Endothelial cell of umbilical vein (primary cell): ENCODE data around the gene PTPRF. TPM values are rescaled to one million over a fixed set of nuclear protein-coding genes. Genes with fewer than 3 reads are reported as not detected.

Source experiments
- BruUV-seq: library from RNA; stranded (reverse); fragments of 400-500 nt; replicated peaks from 2 replicates; lab custom pipeline; 2021; lab: Mats Ljungman, UMichigan
- CTCF ChIA-PET: fragments of 300-600, 350-600 bp; sonication (Branson Sonifier 250); formaldehyde crosslinking; loops from one replicate; lab custom pipeline; 2021; ENCODE audit warnings: antibody characterized with exemption, inconsistent platforms; lab: Charles Lee
- POLR2A ChIA-PET: fragments of 300-600, 350-600 bp; sonication (Branson Sonifier 250); formaldehyde crosslinking; loops from one replicate; lab custom pipeline; 2021; ENCODE audit warnings: antibody characterized with exemption, inconsistent platforms; lab: Charles Lee
- DNase-seq: peaks from one replicate; pipeline ENCODE4 v3.0.0-alpha.2; 2011; ENCODE audit warnings: low read depth, low spot score
- FAIRE-seq: peaks from 2 replicates; lab custom pipeline; 2011; peaks lifted over from hg19 to GRCh38; lab: Jason Lieb, UNC
- H2AFZ ChIP-seq: 2 replicates; pipeline ENCODE4 v1.6.0; 2012; ENCODE audit warnings: low read depth, low read length, control low read depth, inconsistent platforms
- H3K27ac ChIP-seq: 2 replicates; pipeline ENCODE4 v1.5.1; 2011; ENCODE audit warnings: low read depth, mild to moderate bottlenecking, control low read depth, low read length, moderate library complexity; ENCODE audit not compliant: insufficient read depth
- H3K27me3 ChIP-seq, 2 experiments: 2 replicates each; pipeline versions ENCODE4 v1.6.0 to v1.6.1; 2011; ENCODE audit warnings: low read length in 2 of 2, mixed read lengths in 1 of 2; ENCODE audit not compliant: control insufficient read depth in 2 of 2, insufficient read depth in 2 of 2
- H3K36me3 ChIP-seq, 2 experiments: 2 replicates in 1 of 2; 3 replicates in 1 of 2; pipeline ENCODE4 v1.5.1; 2011; ENCODE audit warnings: low read length in 2 of 2, mild to moderate bottlenecking in 1 of 2, moderate library complexity in 1 of 2; ENCODE audit not compliant: control insufficient read depth in 2 of 2, insufficient read depth in 2 of 2; ENCODE audit errors: extremely low read depth in 1 of 2
- H3K4me1 ChIP-seq: 3 replicates; pipeline ENCODE4 v1.5.1; 2011; ENCODE audit warnings: mild to moderate bottlenecking, low read length; ENCODE audit not compliant: control insufficient read depth, insufficient read depth; ENCODE audit errors: extremely low read depth
- H3K4me2 ChIP-seq: 2 replicates; pipeline ENCODE4 v1.6.1; 2011; ENCODE audit warnings: low read length, control low read depth, mixed read lengths; ENCODE audit not compliant: insufficient read depth
- H3K4me3 ChIP-seq, 3 experiments: fragments of 200-600 bp in 1 of 3; sonication (generic), shearing (Covaris generic) in 1 of 3; replicated peaks in 1 of 3; 2 replicates each; pipeline ENCODE4 v1.5.1; 2011 to 2016; ENCODE audit warnings: control low read depth in 3 of 3, low read length in 3 of 3, mild to moderate bottlenecking in 2 of 3, inconsistent platforms in 1 of 3, low read depth in 1 of 3, moderate library complexity in 1 of 3; ENCODE audit not compliant: insufficient read depth in 1 of 3
- H3K79me2 ChIP-seq: 2 replicates; pipeline ENCODE4 v1.6.0; 2012; ENCODE audit warnings: low read length, inconsistent platforms; ENCODE audit not compliant: control insufficient read depth, insufficient read depth
- H3K9ac ChIP-seq: replicated peaks from 2 replicates; pipeline ENCODE3; 2011; ENCODE audit warnings: low read length, control low read depth; ENCODE audit not compliant: insufficient read depth; ENCODE audit errors: extremely low read depth
- H3K9me1 ChIP-seq: replicated peaks from 3 replicates; pipeline ENCODE4 v1.6.0; 2011; ENCODE audit warnings: mild to moderate bottlenecking, low read length; ENCODE audit not compliant: control insufficient read depth, insufficient read depth; ENCODE audit errors: extremely low read depth
- H3K9me3 ChIP-seq: replicated peaks from 2 replicates; pipeline ENCODE4 v1.5.1; 2012; ENCODE audit warnings: low read length, inconsistent platforms; ENCODE audit not compliant: control insufficient read depth, insufficient read depth
- H4K20me1 ChIP-seq: replicated peaks from 2 replicates; pipeline ENCODE3; 2011; ENCODE audit warnings: mild to moderate bottlenecking, low read length; ENCODE audit not compliant: control insufficient read depth, insufficient read depth; ENCODE audit errors: extremely low read depth
- EZH2 ChIP-seq: IDR thresholded peaks from 2 replicates; pipeline ENCODE4 v1.6.1; 2012; ENCODE audit warnings: borderline replicate concordance, low read depth, mild to moderate bottlenecking, moderate library complexity, low read length, inconsistent platforms; ENCODE audit not compliant: severe bottlenecking
- FOS ChIP-seq: IDR thresholded peaks from 2 replicates; pipeline ENCODE4 v1.6.1; 2011; ENCODE audit warnings: mild to moderate bottlenecking, low read length, moderate library complexity, borderline replicate concordance; ENCODE audit not compliant: insufficient read depth
- GATA2 ChIP-seq: IDR thresholded peaks from 2 replicates; pipeline ENCODE4 v1.7.0; 2011; ENCODE audit warnings: low read depth, mild to moderate bottlenecking, moderate library complexity, mixed read lengths, low read length; ENCODE audit not compliant: insufficient read length, insufficient read depth
- JUN ChIP-seq: IDR thresholded peaks from 2 replicates; pipeline ENCODE4 v1.6.1; 2011; ENCODE audit warnings: borderline replicate concordance, low read depth; ENCODE audit not compliant: insufficient read length, insufficient read depth
- MYC ChIP-seq: IDR thresholded peaks from one replicate; pipeline ENCODE4 v1.6.1; 2011; ENCODE audit warnings: mild to moderate bottlenecking, low read depth, low read length
- POLR2A ChIP-seq: IDR thresholded peaks from 2 replicates; pipeline ENCODE4 v1.6.1; 2012; ENCODE audit warnings: low read depth, mild to moderate bottlenecking, control low read depth, low read length
- POLR2AphosphoS5 ChIP-seq: IDR thresholded peaks from 2 replicates; pipeline ENCODE4 v1.6.1; 2012; ENCODE audit warnings: low read depth, mild to moderate bottlenecking, control low read depth, low read length, moderate library complexity; ENCODE audit not compliant: insufficient read depth
- dilution Hi-C: fragments of 300-500 bp; cut with MboI; formaldehyde crosslinking; loops from one replicate; pipeline ENCODE4 v1.15.0; 2019; ENCODE audit warnings: low sequenced_read_pairs; ENCODE audit not compliant: extremely low pct_ligation_motif_present
- intact Hi-C: fragments of 100-400 bp; cut with micrococcal nuclease; formaldehyde crosslinking; loops from one replicate; pipeline ENCODE4 v1.10.0; 2022
- polyA plus RNA-seq, 4 experiments: library from polyadenylated mRNA; depleted of rRNA in 3 of 4; stranded (reverse) in 3 of 4; unstranded in 1 of 4; fragments of >200 nt; gene quantifications; 2 replicates each; pipeline versions ENCODE4 v1.2.1 to v1.2.3, GENCODE V29; 2011 to 2012; ENCODE audit warnings: missing spikeins in 1 of 4
- total RNA-seq: library from RNA; stranded (reverse); gene quantifications from 2 replicates; pipeline ENCODE4 v1.2.3, GENCODE V29; 2021
- TF ChIP-seq, protein P1 (sequence below), 2 donors: IDR thresholded peaks; 1 replicate in 1 of 2; 2 replicates in 1 of 2; pipeline ENCODE4 v1.5.1; 2011; ENCODE audit warnings: low read length in 2 of 2, mild to moderate bottlenecking in 2 of 2, moderate library complexity in 2 of 2, control low read depth in 1 of 2, inconsistent platforms in 1 of 2, low read depth in 1 of 2; ENCODE audit not compliant: insufficient read depth in 1 of 2; ENCODE audit errors: extremely low read depth in 1 of 2
- TF ChIP-seq, protein P2 (sequence below): IDR thresholded peaks from 2 replicates; pipeline ENCODE4 v1.6.1; 2011; ENCODE audit not compliant: insufficient read depth, insufficient read length

PTPRF gene
- total and polyA plus RNA-seq, 2 donors (not counting 3 experiments of a cell fraction or from before 2014, with no cell fraction given) = 217 to 338 TPM

DNA sequence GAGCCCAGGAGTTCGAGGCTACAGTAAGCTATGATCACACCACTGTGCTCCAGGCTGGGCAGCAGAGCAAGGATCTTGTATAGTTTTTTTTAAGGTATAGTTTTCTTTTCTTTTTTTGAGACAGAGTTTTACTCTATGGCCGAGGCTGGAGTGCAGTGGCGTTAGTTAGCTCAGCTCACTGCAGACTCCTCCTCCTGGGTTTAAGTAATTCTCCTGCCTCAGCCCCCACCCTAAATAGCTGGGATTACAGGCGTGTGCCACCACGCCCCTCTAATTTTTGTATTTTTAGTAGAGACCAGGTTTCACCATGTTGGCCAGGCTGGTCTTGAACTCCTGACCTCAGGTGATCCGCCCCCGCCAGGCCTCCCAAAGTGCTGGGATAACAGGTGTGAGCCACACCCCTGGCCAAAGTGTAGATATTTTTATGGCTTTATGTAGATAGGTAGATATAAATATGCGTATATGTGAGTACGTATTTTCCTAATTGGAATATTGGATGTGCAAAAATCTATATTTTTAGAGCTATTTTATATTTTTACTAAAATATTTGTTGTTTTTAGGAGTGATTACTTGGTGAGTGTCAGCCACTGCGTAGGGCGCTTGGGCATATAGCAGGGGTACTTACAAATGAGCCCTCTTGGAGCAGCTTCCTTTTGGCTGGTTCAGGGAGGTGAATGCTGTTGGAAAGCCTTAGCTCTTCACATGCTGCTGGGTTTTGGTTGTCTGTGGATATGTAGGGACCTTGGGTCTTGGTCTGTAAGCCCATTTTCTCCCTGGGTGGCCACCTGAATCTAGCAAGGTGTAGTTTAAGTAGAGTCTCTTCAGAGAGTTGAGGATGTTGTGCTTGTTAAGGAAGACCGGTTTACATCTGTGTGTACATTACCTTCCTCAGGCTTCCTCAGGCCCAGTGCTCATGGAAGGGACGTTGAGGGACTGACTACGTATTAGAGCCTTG, 128.8 kb downstream of the PTPRF start:
- CTCF ChIA-PET = interaction anchor here (1.2 to 2.5 kb wide), 2 partner anchors 9 to 104 kb away, joined by 3 to 9 read pairs; partner anchors contain the start of gene KDM4A
- no peak for FAIRE-seq

DNA sequence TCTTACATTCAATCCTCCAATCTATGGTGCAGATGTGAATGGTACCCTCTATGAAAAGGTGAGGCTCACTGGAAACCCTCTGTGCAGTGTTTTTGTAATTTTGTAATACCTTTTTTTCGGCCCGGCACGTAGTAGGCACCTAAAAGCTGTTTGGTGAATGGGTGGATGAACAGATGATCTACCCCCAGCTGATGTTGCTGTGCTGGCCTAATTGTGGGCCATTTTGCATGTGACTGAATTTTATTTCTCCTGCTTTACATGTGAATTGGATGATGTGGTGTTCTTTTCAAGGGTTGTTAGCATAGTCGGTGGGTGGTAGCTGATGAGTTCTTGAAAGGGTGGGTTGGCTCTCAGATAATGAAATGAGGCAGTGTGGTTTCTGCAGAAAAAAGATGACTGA, 129.7 kb downstream of the PTPRF start:
- no TSS peak for BruUV-seq
- ChIA-PET POLR2A (interaction anchor here (1.9 kb wide), 1 partner anchor 10 kb away, joined by 6 read pairs; the partner anchor contains the start of gene KDM4A), CTCF (interaction anchor here (1.0 to 2.5 kb wide), 3 partner anchors 10 to 103 kb away, joined by 3 to 9 read pairs (median 3); partner anchors contain the start of gene KDM4A)
- H3K4me3 ChIP-seq = no peak overlapping the region
- H3K27ac ChIP-seq = no peak overlapping the region
- no peaks in the 10 kb centered on the region for H3K79me2 ChIP-seq
- no peak overlapping the region for H2AFZ ChIP-seq
- H3K36me3 ChIP-seq = peaks cover 27 to 45% of the 10 kb centered on the region in 2 experiments
- dilution Hi-C loops = no loop called here
- DNase-seq (no peak), FAIRE-seq (no peak)
- no peak overlapping the region for H3K4me2 ChIP-seq
- H3K27me3 ChIP-seq = no peaks in the 10 kb centered on the region
- no peaks in the 10 kb centered on the region for H4K20me1 ChIP-seq
- H3K9ac ChIP-seq = no peak overlapping the region
- H3K9me1 ChIP-seq = no peaks in the 10 kb centered on the region
- TF ChIP-seq EZH2 (no peak), JUN (no peak), GATA2 (no peak), POLR2A (no peak), POLR2AphosphoS5 (no peak), MYC (no peak), FOS (no peak)
- TF ChIP-seq, protein P1, sequence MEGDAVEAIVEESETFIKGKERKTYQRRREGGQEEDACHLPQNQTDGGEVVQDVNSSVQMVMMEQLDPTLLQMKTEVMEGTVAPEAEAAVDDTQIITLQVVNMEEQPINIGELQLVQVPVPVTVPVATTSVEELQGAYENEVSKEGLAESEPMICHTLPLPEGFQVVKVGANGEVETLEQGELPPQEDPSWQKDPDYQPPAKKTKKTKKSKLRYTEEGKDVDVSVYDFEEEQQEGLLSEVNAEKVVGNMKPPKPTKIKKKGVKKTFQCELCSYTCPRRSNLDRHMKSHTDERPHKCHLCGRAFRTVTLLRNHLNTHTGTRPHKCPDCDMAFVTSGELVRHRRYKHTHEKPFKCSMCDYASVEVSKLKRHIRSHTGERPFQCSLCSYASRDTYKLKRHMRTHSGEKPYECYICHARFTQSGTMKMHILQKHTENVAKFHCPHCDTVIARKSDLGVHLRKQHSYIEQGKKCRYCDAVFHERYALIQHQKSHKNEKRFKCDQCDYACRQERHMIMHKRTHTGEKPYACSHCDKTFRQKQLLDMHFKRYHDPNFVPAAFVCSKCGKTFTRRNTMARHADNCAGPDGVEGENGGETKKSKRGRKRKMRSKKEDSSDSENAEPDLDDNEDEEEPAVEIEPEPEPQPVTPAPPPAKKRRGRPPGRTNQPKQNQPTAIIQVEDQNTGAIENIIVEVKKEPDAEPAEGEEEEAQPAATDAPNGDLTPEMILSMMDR (IDR thresholded peaks at IDR 0.05; ENCODE audit: extremely low read depth in 1 of 2, insufficient read depth in 1 of 2, low read depth in 1 of 2, low read length in 2 of 2) = no peak
- TF ChIP-seq, protein P2, sequence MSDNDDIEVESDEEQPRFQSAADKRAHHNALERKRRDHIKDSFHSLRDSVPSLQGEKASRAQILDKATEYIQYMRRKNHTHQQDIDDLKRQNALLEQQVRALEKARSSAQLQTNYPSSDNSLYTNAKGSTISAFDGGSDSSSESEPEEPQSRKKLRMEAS = no peak
- intact Hi-C loops = no loop called here
- no peaks in the 10 kb centered on the region for H3K9me3 ChIP-seq
- H3K4me1 ChIP-seq = no peaks in the 10 kb centered on the region

More for the DNA sequence above, 128.8 kb downstream of the PTPRF start:
- no peaks in the 10 kb centered on the region for H3K4me1 ChIP-seq
- BruUV-seq = no TSS peak
- H3K4me3 ChIP-seq = no peak overlapping the region
- intact Hi-C loops = no loop called here
- no peaks in the 10 kb centered on the region for H3K79me2 ChIP-seq
- H3K4me2 ChIP-seq = no peak overlapping the region
- no peaks in the 10 kb centered on the region for H3K9me1 ChIP-seq
- no peak for DNase-seq
- dilution Hi-C loops = no loop called here
- no peak overlapping the region for H2AFZ ChIP-seq
- H4K20me1 ChIP-seq = no peaks in the 10 kb centered on the region
- H3K27me3 ChIP-seq = no peaks in the 10 kb centered on the region
- POLR2A ChIA-PET = interaction anchor here (1.9 kb wide), 1 partner anchor 9 kb away, joined by 6 read pairs; the partner anchor contains the start of gene KDM4A
- no peaks in the 10 kb centered on the region for H3K9me3 ChIP-seq
- H3K27ac ChIP-seq = no peak overlapping the region
- H3K9ac ChIP-seq = no peak overlapping the region
- TF ChIP-seq JUN = no peak
- no peak for TF ChIP-seq POLR2AphosphoS5
- no peak for TF ChIP-seq FOS
- TF ChIP-seq EZH2 = no peak
- TF ChIP-seq MYC = no peak
- peaks cover 30 to 46% of the 10 kb centered on the region in 2 experiments for H3K36me3 ChIP-seq
